Measurements from ENCODE around the gene APOBEC3F. TPM values are rescaled to one million over a fixed set of nuclear protein-coding genes. Genes with fewer than 3 reads are reported as not detected.

APOBEC3F gene
- polyA plus RNA-seq, 1 experiment: 7.9 TPM

GRCh38 chr22:39103431-39103830, 62.8 kb downstream of the APOBEC3F start:
- DNase-seq (ENCODE audit: low read depth, low spot score): no peak
- no peak for TF ChIP-seq CTCF (IDR thresholded peaks at IDR 0.05; ENCODE audit: low read depth, low read length)
- no peaks in the 10 kb centered on the region for H3K9me3 ChIP-seq (ENCODE audit: control insufficient read depth, insufficient read depth, low read length)
- ChIA-PET POLR2A (no interaction called here), CTCF (no interaction called here)
- H3K27me3 ChIP-seq (ENCODE audit: control insufficient read depth, insufficient read depth, low read length): peaks cover 9% of the 10 kb centered on the region
- no peak overlapping the region for H3K27ac ChIP-seq (ENCODE audit: low read depth, low read length)
- H3K4me3 ChIP-seq (ENCODE audit: low read depth, low read length): no peak overlapping the region

Small RNA genes within 50 kb of the gene (small RNA-seq; reads per million reads assigned to genes)
- not detected for gene AL022318.2 (ENCODE audit: insufficient read length, low read depth)

Other genes starting within 250 kb of the APOBEC3F start
- gene DNAL4, start 246.7 kb upstream of the APOBEC3F start, polyA plus RNA-seq (2011; rRNA removed): 12.6 and 15.5 TPM in 2 replicates
- 1.7 and 2.3 TPM in 2 replicates for gene NPTXR, start 196.8 kb upstream of the APOBEC3F start, polyA plus RNA-seq (2011; rRNA removed)
- gene CBX6, start 168.6 kb upstream of the APOBEC3F start, polyA plus RNA-seq (2011; rRNA removed): 14.7 and 19.8 TPM in 2 replicates
- gene APOBEC3A, start 83.3 kb upstream of the APOBEC3F start, polyA plus RNA-seq (2011; rRNA removed): not detected in 2 replicates
- 12.5 TPM in 2 replicates for gene APOBEC3B, start 58.5 kb upstream of the APOBEC3F start, polyA plus RNA-seq (2011; rRNA removed)
- 35.5 and 41.3 TPM in 2 replicates for gene APOBEC3C, start 26.6 kb upstream of the APOBEC3F start, polyA plus RNA-seq (2011; rRNA removed)
- 0.73 and 1.4 TPM in 2 replicates for gene APOBEC3D, start 19.7 kb upstream of the APOBEC3F start, polyA plus RNA-seq (2011; rRNA removed)
- gene APOBEC3G, start 36.4 kb downstream of the APOBEC3F start, polyA plus RNA-seq (2011; rRNA removed): 11.0 and 12.2 TPM in 2 replicates
- 0.11 and 0.42 TPM in 2 replicates for gene APOBEC3H, start 56.4 kb downstream of the APOBEC3F start, polyA plus RNA-seq (2011; rRNA removed)
- gene CBX7, start 111.8 kb downstream of the APOBEC3F start, polyA plus RNA-seq (2011; rRNA removed): 2.2 and 2.6 TPM in 2 replicates
- gene PDGFB, start 204.1 kb downstream of the APOBEC3F start, polyA plus RNA-seq (2011; rRNA removed): 0.12 and 0.19 TPM in 2 replicates

Data from AG04450 (cell line).